Endothelial cell of hepatic sinusoid (primary cell): Measurements from ENCODE around the gene COL5A2.

Experiments
- in situ Hi-C: cut with HindIII; loops from 2 replicates; pipeline ENCODE4 v1.10.0; 2017; ENCODE audit warnings: low sequenced_read_pairs

Gene COL5A2

DNA sequence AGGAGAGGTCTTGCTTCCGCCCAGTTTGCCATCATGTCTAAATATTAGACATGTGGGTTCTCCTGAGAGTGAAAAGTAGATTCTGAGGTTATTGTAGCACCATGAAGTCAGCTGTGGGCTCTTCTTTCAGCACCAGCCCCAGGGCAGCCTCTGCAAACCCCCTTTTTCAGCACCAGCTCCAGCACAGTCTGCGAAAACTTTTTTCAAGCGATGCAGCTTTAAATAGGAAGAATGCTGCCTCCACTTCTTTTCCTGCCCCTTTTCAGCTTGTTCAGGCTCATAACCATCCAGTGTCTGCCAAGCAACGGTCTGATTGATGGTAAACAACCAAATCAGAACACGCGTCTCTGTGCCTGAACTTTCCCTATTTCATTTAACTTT is at the start of gene COL5A2:
Gene COL5A2 (minus strand): TSS at position 192 of the 381 bp plus-strand sequence. CDS start 157 bp downstream, at position 35.
- in situ Hi-C loops: no loop called here

DNA sequence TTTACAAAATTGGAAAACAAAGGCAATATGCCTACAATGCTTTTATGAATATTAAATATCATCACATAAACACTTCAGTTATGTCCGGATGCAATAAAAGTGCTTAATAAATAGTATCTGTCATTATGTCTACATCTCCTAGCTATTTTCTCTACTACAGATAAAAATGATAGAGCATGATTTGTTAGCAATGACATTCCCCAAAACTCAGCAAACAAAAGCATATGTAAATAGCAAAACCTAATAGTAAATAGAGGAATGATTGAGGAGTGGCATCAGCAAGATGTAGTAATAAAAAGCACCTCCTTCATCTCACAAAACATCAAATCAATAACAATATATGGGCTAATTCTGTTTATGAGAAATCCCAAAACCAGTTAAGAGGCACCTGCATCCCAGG is 46.5 kb upstream of the COL5A2 start:
- in situ Hi-C loops: no loop called here

DNA sequence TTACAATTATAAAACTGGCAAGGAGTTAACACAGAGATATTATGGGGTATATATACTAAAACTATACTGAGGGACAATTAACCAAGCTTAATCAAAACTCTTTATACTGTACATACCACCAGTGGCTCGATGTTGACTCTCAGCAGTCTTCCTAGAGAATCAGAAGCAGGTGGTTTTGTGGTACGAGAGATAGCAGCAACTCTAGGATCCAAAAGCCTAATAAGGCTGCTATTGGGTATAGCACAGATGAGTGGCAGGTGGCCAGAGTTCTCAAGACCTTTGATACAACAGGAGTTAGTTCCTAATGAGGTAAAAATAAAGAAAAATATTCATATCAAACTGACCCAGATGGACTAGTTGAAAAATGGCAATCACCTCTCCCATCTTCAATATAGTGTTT is 45.5 kb upstream of the COL5A2 start:
- in situ Hi-C loops: no loop called here

DNA sequence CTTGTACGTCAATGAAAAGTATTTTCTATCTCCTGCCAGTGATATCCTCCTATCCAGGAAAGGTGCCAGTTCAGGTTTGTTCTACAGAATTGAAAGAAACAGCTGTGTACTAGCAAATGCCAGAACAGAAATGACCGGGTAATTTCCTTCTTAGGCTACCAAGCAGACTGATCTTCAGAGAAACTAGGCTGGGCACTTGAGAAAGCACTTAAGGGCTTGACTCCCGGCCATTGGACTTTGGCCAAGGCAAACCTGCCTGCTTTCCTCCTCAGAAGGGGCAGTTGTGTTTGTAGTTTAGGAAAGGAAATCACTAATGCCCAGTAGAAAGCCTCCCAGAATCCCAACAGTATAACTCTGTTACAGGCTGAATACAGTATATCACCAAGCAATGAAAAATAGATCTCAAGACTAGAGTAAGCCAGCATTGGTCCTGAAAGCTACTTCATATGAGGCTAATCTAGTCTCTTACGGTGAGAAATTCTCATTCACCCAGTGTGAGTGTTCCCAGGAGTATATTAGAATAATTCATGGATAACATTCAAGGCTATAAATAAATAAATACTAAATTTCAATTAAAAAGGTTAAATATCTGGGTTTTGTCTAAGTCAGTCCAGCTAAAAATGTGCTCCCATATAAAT is 43.0 kb upstream of the COL5A2 start:
- in situ Hi-C loops: no loop called here

DNA sequence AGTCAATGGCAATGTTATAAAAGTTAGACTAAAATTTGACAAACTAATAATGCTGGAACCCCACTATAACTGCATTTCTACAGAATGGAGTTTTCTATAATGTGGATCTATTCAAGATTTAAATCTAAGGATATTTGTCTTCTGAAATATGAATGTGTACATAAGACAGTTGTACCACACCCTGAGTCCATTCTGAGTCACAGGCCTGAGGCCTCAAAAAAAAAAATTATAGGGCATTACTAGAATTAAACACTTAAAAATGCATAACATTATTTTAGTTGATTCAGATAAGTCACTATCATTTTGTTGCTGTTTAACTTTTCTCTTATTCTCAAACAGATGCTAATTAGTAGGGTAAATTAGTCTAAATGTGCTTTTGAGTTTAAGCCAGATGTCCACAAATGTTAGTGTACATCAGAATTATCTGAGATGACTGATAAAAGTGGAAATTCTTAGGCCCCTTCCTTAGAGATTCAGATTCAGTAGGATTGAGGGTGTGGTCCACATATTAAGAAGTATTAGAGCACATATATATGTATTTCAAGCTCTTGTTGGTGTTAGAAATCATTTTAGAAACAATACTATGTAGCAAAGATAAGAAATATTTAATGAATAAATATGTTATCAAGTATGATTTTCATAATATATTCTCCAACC is 42.4 kb upstream of the COL5A2 start:
- in situ Hi-C loops: no loop called here

DNA sequence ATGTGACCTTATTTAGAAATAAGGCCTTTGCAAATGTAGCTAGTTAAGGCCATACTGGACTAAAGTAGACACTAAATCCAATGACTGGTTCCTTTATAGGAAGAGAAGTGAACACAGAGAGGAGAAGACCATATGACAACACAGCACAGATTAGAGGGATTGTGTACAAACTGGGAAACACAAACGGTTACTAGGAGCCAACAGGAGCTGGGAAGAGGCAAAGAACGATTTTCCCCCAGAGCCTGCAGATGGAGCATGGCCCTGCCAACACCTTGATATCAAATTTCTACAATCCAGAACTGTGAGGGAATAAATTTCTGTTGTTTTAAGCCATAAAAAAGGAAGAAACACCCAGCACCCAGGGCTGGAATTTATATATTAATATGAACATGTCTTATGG is 38.7 kb upstream of the COL5A2 start:
- in situ Hi-C loops: no loop called here

DNA sequence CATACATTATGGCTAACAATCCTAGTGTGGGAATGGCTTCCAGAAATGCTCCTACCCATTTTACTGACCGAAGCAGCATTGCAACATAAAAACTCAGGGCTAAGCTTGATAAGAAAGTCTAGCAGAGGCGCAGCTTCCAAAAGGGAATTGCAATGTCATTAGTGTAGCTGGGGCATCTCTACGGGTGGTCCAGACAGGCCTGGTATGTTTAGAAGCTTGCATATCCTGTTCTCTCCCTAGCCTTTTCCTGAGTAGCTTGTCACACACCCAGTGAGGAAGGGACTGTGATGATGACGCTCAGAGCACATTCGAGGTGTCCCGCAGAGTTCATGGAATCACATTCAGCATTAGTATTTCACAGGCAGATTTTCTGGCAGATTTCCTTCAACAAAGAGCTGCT is 38.0 kb upstream of the COL5A2 start:
- in situ Hi-C loops: no loop called here

DNA sequence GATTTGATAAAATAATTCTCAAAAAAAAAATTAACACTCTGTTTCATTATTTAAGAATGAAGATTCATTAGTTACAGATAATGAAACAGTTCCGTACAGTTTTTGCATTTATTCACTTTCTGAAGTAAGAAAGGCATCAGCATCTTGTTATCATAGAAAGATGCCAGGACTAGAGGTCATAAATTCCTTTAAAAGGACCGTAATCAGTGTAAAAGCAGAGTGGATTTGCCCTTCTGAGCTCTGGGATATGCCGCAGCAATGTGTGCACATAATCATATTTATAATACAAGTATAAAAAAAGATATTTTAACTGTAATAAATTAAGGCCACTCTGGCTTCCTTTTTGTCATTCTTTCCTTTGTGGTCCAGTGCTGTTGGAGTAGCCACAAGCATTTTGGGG is 37.5 kb upstream of the COL5A2 start:
- in situ Hi-C loops: no loop called here

DNA sequence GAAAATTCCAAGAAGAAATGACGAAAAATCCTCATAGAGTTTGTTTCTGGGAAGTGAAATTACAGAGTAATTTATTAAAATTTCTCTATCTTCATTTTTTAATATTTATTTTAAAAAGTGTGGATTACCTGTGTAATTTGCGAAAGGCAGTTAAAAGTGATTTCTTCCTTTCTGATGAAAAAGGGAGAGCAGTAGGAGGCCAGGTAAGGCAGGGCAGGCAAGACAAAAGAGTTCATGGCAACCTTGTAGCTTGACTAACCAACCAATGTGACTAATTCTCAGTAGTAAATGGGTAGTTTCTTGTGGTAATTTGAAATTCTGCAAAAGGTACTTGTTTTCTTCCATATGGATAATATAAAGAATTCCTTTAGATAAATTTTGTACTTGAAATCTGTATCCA is 34.9 kb upstream of the COL5A2 start:
- in situ Hi-C loops: no loop called here

DNA sequence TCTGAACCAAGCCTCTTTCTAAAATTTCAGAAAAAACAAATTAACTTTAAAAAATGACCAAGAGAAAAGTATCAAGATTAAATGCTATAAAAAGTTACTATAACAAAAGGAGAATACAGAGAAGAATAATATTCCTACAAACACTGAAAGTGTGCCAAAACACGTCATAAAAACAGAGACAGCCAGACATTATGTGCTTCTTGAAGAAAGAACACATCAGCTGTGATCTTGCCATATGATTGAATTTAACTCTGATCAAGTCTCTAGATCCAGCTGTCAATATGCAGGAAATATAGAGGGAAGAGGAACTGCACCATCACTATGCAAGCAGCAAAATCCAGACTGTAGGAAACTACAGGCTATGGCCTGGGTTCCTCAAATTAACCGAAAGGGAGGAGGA is 33.7 kb upstream of the COL5A2 start:
- in situ Hi-C loops: no loop called here

DNA sequence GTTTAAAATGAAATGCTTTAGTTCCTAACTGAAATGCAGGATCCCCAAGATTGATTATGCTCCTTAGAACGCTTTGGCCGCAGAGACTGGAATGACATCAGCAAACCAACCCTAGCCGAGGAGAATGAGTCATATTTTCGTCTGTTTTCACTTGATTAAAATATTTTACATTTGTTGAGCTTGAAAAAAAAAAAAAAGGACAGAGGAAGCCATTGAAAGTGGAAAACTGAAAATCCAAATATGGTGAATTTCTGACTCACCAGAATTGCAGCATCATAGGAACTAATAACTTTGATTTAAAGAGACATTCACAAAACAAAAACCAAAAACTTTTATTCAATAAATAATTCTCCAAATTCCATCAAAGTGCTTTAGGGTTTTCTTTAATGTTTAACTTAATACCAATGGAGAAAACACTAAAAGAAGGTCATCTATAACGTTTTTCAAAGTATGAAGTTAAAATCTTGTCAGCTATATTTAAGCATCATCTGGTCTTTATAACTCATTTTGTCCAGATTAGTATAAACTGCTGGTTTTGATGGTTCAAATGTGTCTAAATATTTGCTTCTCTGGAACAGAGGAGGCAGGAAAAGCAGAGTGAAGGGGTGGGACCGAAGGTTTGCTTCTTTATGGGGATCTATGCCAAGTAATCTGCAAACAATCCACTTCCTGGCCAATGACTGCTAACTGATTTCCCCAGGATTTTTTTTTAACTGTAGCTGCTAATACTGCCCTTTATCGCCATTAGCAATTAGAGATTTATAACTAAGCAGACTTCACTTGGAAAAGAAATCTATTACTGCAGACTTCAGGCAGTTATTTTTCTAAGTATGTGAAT is 30.9 kb upstream of the COL5A2 start:
- in situ Hi-C loops: no loop called here

DNA sequence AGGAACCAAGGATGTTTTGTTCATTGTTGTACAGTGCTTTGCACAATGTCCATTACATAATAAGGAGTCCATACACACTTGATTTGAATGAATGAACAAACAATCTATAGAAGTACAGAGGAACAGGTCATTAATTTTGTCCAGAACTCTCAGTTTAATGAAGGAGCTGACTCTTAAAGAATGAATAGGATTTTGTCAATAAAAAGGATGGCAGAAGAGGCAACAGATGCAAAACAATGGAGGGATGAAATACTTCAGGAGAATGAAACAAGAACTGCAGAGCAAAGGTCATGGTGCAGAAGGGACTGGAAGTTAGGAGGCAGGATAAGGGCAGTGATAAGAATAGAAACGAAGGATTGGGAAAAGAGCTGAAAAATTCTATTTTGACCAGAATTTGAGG is 28.7 kb upstream of the COL5A2 start:
- in situ Hi-C loops: loop anchor here (5.0 kb wide), 1 partner anchor 39 kb away; no protein-coding TSS in a partner anchor

DNA sequence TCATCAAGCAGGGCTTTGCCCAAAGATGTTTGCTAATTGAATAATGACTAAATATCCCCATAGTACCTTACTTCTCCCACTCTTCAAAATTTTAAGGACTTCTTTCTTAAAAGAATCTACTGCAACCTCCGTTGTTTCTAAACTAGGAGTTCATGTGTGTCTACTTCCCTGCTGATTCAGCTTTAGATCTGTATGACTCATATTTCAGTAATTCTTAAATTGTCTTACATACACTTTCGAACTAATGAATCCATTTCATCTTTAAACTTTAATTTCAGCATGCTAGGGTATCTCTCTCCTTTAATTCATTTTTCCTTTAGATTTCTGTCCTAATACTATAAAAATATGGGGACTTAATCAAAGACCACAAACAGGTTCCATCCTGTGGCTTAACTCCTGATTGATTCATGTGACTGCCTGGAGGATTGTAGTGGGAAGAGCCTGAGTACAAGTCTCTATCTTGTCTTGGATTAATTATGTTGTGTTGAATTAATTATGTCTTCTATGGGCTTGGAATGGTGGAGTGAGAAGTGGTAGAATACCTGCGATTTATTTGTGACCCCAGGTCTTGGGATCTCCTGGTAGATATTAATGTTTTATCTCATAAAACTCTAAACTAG is 24.9 kb upstream of the COL5A2 start:
- in situ Hi-C loops: no loop called here

DNA sequence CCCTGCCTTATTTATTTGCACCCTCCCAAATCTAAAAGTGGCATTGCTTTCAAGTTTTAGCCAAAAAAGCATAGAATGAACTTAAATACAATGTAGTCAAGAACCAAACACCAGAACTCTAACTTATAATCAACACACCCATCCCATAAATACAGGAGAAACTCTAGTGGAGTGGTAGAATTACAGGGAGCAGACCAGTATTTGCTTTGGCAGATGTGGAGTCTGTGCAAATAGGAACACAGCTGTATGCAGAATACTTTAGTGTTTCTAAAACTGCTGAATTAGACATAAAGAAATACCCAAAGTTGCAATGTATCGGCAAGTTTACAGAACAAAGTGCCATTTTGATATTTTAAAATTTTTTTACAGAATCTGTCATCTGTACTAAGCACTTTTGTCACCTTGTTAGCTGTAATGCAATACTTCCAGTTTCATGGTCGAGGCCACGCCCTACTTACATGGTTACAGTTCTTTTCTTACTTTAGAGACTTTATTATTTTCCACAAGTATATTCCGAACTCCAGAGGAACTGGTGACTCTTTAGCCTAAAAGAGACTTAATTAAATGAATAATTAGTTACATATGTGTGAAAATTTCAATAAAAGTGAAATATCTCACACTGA is 23.7 kb upstream of the COL5A2 start:
- in situ Hi-C loops: no loop called here

DNA sequence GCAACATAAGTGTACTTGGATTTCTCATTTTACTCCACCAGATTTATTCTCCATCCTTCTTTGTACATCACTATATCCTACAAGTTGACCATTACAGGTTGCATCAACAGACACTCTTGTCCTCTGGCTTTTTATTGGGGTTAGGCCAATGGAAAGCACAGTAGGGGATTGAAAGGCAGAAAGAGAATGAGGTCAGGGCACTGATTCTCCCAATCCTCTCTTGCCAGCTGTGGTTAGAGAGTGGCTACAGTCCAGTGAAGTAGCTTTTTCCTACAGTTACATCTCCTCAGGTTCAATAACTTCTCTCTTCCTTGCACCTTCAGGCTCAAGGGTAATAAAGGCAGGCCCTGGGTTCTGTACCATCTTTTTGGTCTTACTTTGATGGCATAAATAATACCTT is 20.2 kb upstream of the COL5A2 start:
- in situ Hi-C loops: no loop called here

DNA sequence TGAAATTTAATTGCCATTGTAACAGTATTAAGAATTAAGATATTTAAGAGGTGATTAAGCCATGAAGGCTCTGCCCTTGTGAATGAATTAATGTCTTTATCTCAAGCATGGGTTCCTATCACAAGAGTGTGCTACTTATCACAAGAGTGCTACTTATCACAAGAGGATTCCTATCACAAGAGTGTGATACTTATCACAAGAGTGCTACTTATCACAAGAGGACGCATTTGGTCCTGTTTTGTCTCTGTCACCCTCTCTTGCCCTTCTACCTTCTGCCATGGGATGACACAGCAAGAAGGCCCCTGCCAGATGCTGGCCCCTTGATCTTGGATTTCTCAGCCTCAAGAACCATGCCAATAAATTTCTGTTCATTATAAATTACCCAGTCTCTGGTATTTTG is 13.2 kb upstream of the COL5A2 start:
- in situ Hi-C loops: no loop called here

DNA sequence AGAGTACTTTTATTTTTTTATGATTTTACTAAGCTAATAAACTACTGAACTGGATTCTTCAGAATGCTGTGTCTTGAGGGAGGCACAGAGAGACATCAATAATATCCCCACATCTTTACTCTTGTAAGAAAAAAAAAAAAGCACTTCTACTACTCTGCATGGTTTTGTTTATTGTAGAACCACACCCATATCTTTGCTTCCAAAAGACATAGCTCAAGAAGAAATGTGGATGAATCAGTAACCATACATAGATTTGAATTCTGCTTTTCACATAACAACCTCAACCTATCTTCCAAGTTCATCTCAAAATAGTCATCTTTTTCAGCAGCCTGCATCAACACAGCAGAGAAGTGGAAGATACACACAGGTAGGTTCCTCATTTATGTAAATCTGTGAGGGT is 12.2 kb upstream of the COL5A2 start:
- in situ Hi-C loops: no loop called here

DNA sequence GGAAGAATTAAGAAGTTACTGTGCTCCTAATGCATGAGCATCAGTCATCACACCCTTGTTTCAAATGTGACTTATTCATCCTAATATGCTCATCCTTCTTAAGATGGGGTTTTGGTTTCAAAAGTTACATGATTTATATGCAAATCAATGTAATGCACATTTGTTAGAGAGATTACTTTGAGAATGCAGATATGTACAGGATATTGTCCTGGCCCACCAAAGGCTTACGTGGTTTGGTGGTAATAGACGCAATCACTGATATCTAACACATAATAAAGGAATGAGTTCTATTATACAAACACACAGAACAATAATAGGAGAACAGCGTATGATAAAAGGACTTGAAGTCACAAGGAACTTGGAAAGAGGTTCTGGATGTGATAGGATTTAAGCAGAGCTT is 11.1 kb upstream of the COL5A2 start:
- in situ Hi-C loops: no loop called here

DNA sequence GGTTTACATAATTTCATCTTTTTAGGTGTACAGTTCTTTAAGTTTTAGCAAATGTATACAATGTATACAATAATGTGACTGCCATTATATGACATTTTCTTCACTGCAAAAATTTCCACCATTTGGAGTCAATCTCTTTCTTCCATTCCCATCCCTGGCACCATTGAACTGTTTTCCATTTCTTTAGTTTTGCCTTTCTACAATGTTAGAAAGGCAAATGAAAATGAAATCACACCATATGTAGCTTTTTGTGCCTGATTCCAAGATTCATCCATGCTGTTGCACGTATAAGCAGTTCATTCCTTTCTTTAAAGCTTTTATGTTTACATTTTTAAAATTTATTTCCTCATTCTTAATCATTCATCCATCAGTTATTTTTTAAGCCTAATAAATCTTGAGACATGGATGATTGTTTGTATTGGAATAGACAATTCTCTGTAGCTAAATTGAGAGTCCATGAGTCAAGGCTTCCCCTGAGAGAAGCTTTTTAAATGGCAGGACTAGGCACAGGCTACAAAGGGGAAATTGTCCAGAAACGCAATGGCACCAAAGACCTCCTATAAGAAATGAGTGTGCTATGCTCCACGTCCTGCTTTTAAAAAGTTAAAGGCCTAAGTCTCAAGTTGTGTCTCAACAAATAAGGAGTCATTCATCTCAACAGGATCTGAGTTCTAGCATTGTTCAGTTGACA is 8.7 kb upstream of the COL5A2 start:
- in situ Hi-C loops: no loop called here

DNA sequence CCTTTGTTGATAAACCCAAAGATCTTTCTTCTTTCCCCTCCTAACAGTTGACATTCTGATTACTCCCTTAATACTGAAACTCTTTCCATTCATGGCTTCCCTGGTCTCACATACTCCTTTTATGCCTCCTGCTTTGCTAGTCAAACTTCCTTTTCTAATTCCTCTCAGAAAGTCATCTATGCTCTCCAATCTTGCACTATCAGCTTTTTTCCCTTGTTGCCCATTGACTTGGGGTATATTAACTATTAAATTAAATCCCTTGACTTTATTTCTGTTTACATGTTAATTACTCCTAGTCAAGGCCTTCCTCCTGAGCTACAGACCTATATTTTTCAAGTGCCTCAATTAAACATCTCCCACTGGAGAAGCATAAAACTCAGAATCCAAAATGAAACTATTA is 3.6 kb upstream of the COL5A2 start:
- in situ Hi-C loops: no loop called here

DNA sequence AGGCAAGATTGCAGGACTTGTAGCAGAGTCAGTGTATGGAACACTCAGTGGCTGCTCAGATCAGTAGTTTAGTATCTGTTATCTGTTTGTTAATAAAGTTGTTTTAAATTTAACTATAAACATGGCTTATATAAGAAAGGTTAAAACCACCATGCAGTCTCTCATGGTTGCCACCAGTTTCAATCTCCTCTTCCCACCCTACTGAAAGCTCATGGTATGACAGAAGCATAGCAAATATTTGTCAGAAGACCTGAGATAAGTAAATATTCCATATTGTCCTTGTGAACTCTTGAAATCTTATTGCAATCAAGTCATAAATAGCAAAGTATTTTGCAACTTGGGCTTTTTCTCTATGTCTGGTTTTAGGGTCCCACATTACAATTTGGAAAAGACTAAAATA is 2.1 kb upstream of the COL5A2 start:
- in situ Hi-C loops: no loop called here
